OCI-LY3 (cell line): ENCODE results near the gene NOL4L.

Source experiments
- H2AFZ ChIP-seq: fragments of 200-600, 300-600 bp; shearing (Covaris generic); 2 replicates; pipeline ENCODE4 v1.6.0; 2014; ENCODE audit warnings: antibody characterized with exemption, low read depth, low read length
- H3K27ac ChIP-seq: fragments of 200-600, 300-600 bp; sonication (generic); 2 replicates; pipeline ENCODE4 v1.5.1; 2014; ENCODE audit warnings: mild to moderate bottlenecking, low read length, moderate library complexity, mixed read lengths
- H3K27me3 ChIP-seq: fragments of 200-600, 300-600 bp; sonication (generic); 2 replicates; pipeline ENCODE4 v1.6.1; 2014; ENCODE audit warnings: low read depth, low read length, mixed read lengths
- H3K36me3 ChIP-seq: fragments of 200-600, 300-600 bp; sonication (generic); replicated peaks from 2 replicates; pipeline ENCODE3; 2014; ENCODE audit warnings: low read depth, low read length, mixed read lengths
- H3K4me1 ChIP-seq: fragments of 300-600, 200-600 bp; sonication (generic); 2 replicates; pipeline ENCODE4 v1.6.1; 2014; ENCODE audit warnings: low read length, mixed read lengths
- H3K4me2 ChIP-seq: fragments of 200-600, 300-600 bp; sonication (generic); 2 replicates; pipeline ENCODE4 v1.6.1; 2014; ENCODE audit warnings: low read length, mixed read lengths
- H3K4me3 ChIP-seq: fragments of 300-600, 200-600 bp; sonication (generic); 2 replicates; pipeline ENCODE4 v1.5.1; 2014; ENCODE audit warnings: antibody characterized with exemption, mild to moderate bottlenecking, low read length, moderate library complexity
- H3K79me2 ChIP-seq: fragments of 300-600, 200-600 bp; shearing (Covaris generic); 2 replicates; pipeline ENCODE4 v1.6.1; 2014; ENCODE audit warnings: mild to moderate bottlenecking, low read length, mixed read lengths
- H3K9ac ChIP-seq: fragments of 300-600, 200-600 bp; shearing (Covaris generic); 2 replicates; pipeline ENCODE4 v1.6.0; 2014; ENCODE audit warnings: mild to moderate bottlenecking, low read length, moderate library complexity
- H3K9me3 ChIP-seq: fragments of 200-600, 300-600 bp; shearing (Covaris generic); 2 replicates; pipeline ENCODE4 v1.6.1; 2014; ENCODE audit warnings: low read length, mixed read lengths; ENCODE audit not compliant: insufficient read depth
- H4K20me1 ChIP-seq: fragments of 200-600, 300-600 bp; sonication (generic); 2 replicates; pipeline ENCODE4 v1.6.1; 2016; ENCODE audit warnings: low read length, mixed read lengths; ENCODE audit not compliant: insufficient read depth
- CTCF ChIP-seq: fragments of 200-600, 300-600 bp; sonication (generic); IDR thresholded peaks from 2 replicates; pipeline ENCODE4 v1.5.1; 2014; ENCODE audit warnings: antibody characterized with exemption, low read length, low read depth
- EZH2phosphoT487 ChIP-seq: fragments of 200-600 bp; shearing (Covaris generic); IDR thresholded peaks from 2 replicates; pipeline ENCODE4 v1.6.1; 2018; ENCODE audit warnings: antibody characterized with exemption, mixed run types, low read depth

NOL4L gene

GRCh38 chr20:32535316-32535952 is 49.7 kb downstream of the NOL4L start:
- Histone ChIP-seq H2AFZ (peak overlapping the region; percentile 61; the same call in 1 of the 2 replicates), H3K9me3 (no peaks in the 10 kb centered on the region), H3K9ac (peak overlapping the region; percentile 54; the same call in 1 of the 2 replicates), H3K27ac (no peak overlapping the region), H3K36me3 (no peaks in the 10 kb centered on the region), H4K20me1 (no peaks in the 10 kb centered on the region), H3K4me3 (peak overlapping the region; percentile 82), H3K4me2 (peak overlapping the region; percentile 83), H3K4me1 (peaks cover 46% of the 10 kb centered on the region), H3K27me3 (peaks cover 6% of the 10 kb centered on the region), H3K79me2 (no peaks in the 10 kb centered on the region)
- TF ChIP-seq CTCF (0 out of 2 replicates have a peak, but pooled peaks have one; percentile 6), EZH2phosphoT487 (no peak)

GRCh38 chr20:32534661-32535240 is 50.4 kb downstream of the NOL4L start:
- H3K79me2 ChIP-seq: no peaks in the 10 kb centered on the region
- no peak overlapping the region for H3K4me3 ChIP-seq
- H2AFZ ChIP-seq: no peak overlapping the region

GRCh38 chr20:32533732-32534131 is 51.4 kb downstream of the NOL4L start:
- Histone ChIP-seq H3K4me1 (peaks cover 44% of the 10 kb centered on the region), H3K9ac (no peak overlapping the region), H3K9me3 (no peaks in the 10 kb centered on the region), H4K20me1 (no peaks in the 10 kb centered on the region), H3K27me3 (peaks cover 6% of the 10 kb centered on the region), H3K36me3 (no peaks in the 10 kb centered on the region), H2AFZ (no peak overlapping the region), H3K4me3 (no peak overlapping the region), H3K4me2 (no peak overlapping the region), H3K27ac (no peak overlapping the region), H3K79me2 (no peaks in the 10 kb centered on the region)
- TF ChIP-seq EZH2phosphoT487 (no peak), CTCF (no peak)

More at GRCh38 chr20:32534661-32535240, 50.4 kb downstream of the NOL4L start:
- TF ChIP-seq CTCF (no peak), EZH2phosphoT487 (no peak)
- peaks cover 6% of the 10 kb centered on the region for H3K27me3 ChIP-seq
- H4K20me1 ChIP-seq: no peaks in the 10 kb centered on the region
- H3K27ac ChIP-seq: no peak overlapping the region
- 0 out of 2 replicates have a peak overlapping the region, but pooled peaks have one; percentile 7 for H3K4me2 ChIP-seq
- no peak overlapping the region for H3K9ac ChIP-seq
- H3K9me3 ChIP-seq: no peaks in the 10 kb centered on the region
- no peaks in the 10 kb centered on the region for H3K36me3 ChIP-seq
- H3K4me1 ChIP-seq: peaks cover 46% of the 10 kb centered on the region

- Histone ChIP-seq H3K9ac (no peak overlapping the region), H3K27me3 (peaks cover 3% of the 10 kb centered on the region), H3K4me3 (peak overlapping the region; percentile 17; the same call in 1 of the 2 replicates), H3K4me1 (peaks cover 44% of the 10 kb centered on the region), H2AFZ (no peak overlapping the region), H3K79me2 (no peaks in the 10 kb centered on the region), H4K20me1 (no peaks in the 10 kb centered on the region), H3K9me3 (no peaks in the 10 kb centered on the region), H3K27ac (no peak overlapping the region), H3K36me3 (no peaks in the 10 kb centered on the region), H3K4me2 (peak overlapping the region; percentile 48)
- TF ChIP-seq EZH2phosphoT487 (no peak), CTCF (no peak)
Measured at GRCh38 chr20:32532246-32532645, 52.9 kb downstream of the NOL4L start.
